AG04450 (cell line): Measurements from ENCODE around the gene PGA4. TPM values are rescaled to one million over a fixed set of nuclear protein-coding genes. Genes with fewer than 3 reads are reported as not detected.

ENCODE experiments used
- CTCF ChIA-PET: fragments of 300-600, 350-600 bp; formaldehyde crosslinking; extraction: SDS; loops from one replicate; lab custom pipeline; 2022; ENCODE audit warnings: antibody characterized with exemption, inconsistent platforms; lab: Charles Lee
- POLR2A ChIA-PET: fragments of 350-600 bp; formaldehyde crosslinking; extraction: SDS; loops from one replicate; lab custom pipeline; 2021; ENCODE audit warnings: antibody characterized with exemption, inconsistent platforms; lab: Yijun Ruan, JAX
- DNase-seq: peaks from one replicate; pipeline ENCODE4 v3.0.0-alpha.2; 2011; ENCODE audit warnings: low read depth, low spot score
- H3K27ac ChIP-seq: one replicate; pipeline ENCODE4 v1.5.1; 2012; ENCODE audit warnings: low read depth, low read length, control low read depth
- H3K27me3 ChIP-seq: one replicate; pipeline ENCODE4 v1.6.0; 2012; ENCODE audit warnings: low read length; ENCODE audit not compliant: control insufficient read depth, insufficient read depth
- H3K4me3 ChIP-seq: 2 replicates; pipeline ENCODE4 v1.5.1; 2011; ENCODE audit warnings: mild to moderate bottlenecking, low read depth, low read length, control low read depth
- H3K9me3 ChIP-seq: 2 replicates; pipeline ENCODE4 v1.5.1; 2012; ENCODE audit warnings: low read length; ENCODE audit not compliant: control insufficient read depth, insufficient read depth
- polyA plus RNA-seq: library from polyadenylated mRNA; depleted of rRNA; stranded (reverse); fragments of >200 nt; gene quantifications from 2 replicates; pipeline ENCODE4 v1.2.3, GENCODE V29; 2011
- TF ChIP-seq, protein P1 (sequence below): IDR thresholded peaks from 2 replicates; pipeline ENCODE4 v1.5.1; 2011; ENCODE audit warnings: low read depth, low read length, control low read depth, inconsistent platforms

Gene PGA4
- polyA plus RNA-seq, 1 experiment: 0.82 TPM

DNA sequence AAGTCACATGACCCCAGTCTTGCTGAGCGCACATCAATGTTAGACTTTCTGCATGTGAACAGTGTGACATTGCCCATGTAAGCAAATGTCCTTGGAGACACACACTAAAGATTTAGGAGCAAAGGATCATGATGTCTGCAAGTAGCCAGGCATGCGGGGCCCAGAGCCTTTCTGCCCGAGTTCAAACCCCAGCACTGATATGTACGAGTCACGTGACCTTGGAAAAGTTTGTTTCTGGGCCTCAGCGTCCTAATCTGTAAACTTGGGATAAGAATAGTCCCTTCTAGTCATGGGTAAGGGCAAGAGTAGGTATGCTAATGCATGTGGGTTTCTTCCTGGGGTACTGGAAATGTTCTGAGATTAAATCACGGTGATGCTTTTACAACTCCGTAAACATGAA is 35.6 kb upstream of the PGA4 start:
- no peak for DNase-seq
- Histone ChIP-seq H3K27ac (no peak overlapping the region), H3K27me3 (peaks cover 2% of the 10 kb centered on the region), H3K9me3 (no peaks in the 10 kb centered on the region), H3K4me3 (no peak overlapping the region)
- TF ChIP-seq, protein P1, sequence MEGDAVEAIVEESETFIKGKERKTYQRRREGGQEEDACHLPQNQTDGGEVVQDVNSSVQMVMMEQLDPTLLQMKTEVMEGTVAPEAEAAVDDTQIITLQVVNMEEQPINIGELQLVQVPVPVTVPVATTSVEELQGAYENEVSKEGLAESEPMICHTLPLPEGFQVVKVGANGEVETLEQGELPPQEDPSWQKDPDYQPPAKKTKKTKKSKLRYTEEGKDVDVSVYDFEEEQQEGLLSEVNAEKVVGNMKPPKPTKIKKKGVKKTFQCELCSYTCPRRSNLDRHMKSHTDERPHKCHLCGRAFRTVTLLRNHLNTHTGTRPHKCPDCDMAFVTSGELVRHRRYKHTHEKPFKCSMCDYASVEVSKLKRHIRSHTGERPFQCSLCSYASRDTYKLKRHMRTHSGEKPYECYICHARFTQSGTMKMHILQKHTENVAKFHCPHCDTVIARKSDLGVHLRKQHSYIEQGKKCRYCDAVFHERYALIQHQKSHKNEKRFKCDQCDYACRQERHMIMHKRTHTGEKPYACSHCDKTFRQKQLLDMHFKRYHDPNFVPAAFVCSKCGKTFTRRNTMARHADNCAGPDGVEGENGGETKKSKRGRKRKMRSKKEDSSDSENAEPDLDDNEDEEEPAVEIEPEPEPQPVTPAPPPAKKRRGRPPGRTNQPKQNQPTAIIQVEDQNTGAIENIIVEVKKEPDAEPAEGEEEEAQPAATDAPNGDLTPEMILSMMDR: no peak
- CTCF ChIA-PET: interaction anchor here (0.7 to 3.2 kb wide), 14 partner anchors 15 to 776 kb away, joined by 3 to 37 read pairs (median 6); no protein-coding TSS in a partner anchor
- POLR2A ChIA-PET: no interaction called here

DNA sequence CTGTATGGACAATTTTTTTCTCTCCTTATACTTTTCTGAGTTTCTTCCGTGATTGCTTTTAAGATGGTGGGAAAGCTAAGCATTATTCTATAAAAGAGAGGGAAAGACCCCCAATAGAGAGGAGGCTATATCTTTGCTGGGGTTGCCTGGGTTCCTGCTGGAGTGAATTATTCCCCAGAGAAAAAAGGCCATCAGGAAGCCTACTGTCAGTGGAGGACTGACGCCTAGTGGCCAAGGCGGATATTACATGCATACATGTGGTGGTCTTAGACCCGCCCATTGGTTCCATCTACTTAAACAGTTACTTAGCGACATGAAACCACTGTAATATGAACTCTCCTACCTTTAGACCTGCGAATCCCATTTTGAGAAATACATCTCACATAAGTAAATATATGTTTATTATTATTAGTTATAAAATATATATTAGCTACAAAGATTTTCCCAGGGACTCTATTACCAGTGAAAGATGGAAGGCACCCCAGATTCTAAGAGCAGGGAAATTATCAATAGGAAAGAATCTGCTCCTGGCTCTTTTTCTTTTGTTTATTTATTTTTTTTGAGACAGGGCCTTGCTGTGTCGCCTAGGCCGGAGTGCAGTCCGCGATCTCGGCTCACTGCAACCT is 34.5 kb upstream of the PGA4 start:
- ChIA-PET CTCF (interaction anchor here (0.6 to 3.2 kb wide), 35 partner anchors 8 to 412 kb away, joined by 3 to 37 read pairs (median 4); partner anchors contain the start of gene TMEM109), POLR2A (no interaction called here)

DNA sequence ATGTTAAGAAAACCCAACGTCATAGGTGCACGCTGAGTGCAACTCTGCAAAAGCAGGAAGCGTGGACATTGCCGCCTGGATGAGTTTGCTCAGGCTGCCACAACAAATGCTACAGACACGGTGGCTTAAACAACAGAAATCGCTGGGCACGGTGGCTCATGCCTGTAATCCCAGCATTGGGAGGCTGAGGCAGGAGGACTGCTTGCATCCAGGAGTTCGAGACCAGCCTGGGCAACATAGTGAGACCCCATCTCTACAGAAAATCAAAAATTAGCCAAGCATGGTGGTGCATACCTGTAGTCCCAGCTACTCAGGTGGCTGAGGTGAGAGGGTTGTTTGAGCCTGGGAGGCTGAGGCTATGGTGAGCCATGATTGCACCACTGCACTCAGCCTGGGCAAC is 32.2 kb upstream of the PGA4 start:
- H3K27ac ChIP-seq: no peak overlapping the region
- TF ChIP-seq, protein P1: no peak
- ChIA-PET POLR2A (no interaction called here), CTCF (interaction anchor here (1.1 to 1.4 kb wide), 2 partner anchors 60 to 223 kb away, joined by 3 read pairs; no protein-coding TSS in a partner anchor)
- peaks cover 2% of the 10 kb centered on the region for H3K27me3 ChIP-seq
- no peak overlapping the region for H3K4me3 ChIP-seq
- H3K9me3 ChIP-seq: no peaks in the 10 kb centered on the region
- no peak for DNase-seq

More for the DNA sequence above, 34.5 kb upstream of the PGA4 start:
- H3K27me3 ChIP-seq: peaks cover 2% of the 10 kb centered on the region
- no peak overlapping the region for H3K4me3 ChIP-seq
- peak; percentile 61 for DNase-seq
- H3K9me3 ChIP-seq: no peaks in the 10 kb centered on the region
- TF ChIP-seq, protein P1: peak; percentile 97
- no peak overlapping the region for H3K27ac ChIP-seq

DNA sequence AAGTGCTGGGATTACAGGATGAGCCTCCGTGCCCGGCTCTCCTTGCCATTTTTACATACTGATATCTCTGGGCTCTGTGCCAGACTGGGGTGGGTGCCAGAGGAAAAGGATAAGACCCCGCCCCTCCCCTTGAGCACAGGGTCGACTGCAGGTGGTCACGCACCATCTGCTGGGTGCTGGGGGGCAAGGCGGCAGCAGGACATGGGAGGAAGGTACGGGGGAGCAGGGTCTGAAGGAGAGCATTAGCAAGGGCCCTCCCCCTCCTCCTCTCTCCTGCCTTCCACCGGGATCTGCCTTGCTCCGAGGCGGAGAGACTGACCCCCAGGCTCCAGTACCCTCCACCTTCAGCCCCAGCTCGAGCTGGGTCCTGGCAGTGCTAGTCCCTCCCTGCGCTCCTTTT is 28.6 kb upstream of the PGA4 start:
- TF ChIP-seq, protein P1: no peak
- no peak overlapping the region for H3K27ac ChIP-seq
- peaks cover 2% of the 10 kb centered on the region for H3K27me3 ChIP-seq
- no peak overlapping the region for H3K4me3 ChIP-seq
- no peak for DNase-seq
- no peaks in the 10 kb centered on the region for H3K9me3 ChIP-seq
- POLR2A ChIA-PET: no interaction called here
- CTCF ChIA-PET: no interaction called here

DNA sequence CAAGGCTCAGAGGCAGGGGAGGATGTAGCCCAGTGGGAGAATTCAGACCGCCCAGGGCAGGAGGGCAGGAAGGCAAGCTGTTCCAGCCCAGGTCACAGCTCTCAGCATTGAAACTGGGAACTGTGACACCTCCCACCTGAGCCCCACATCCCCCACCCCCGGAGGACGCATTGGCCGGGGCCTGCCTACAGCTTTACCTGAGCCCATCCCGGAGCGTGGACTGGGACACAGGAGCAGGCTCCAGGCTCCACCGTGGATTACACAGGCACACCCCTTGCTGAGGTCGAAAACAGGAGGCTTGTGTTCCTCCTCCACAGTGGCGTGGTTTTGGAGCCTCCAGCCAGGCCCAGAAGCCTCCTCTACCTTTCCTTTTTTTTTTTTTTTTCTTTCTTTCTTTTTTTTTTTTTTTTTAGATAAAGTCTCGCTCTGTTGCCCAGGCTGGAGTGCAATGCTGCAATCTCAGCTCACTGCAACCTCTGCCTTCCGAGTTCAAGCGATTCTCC is 27.9 kb upstream of the PGA4 start:
- H3K27ac ChIP-seq: no peak overlapping the region
- DNase-seq: no peak
- TF ChIP-seq, protein P1: no peak
- CTCF ChIA-PET: interaction anchor here (0.6 kb wide), 1 partner anchor 400 kb away, joined by 4 read pairs; no protein-coding TSS in a partner anchor
- H3K4me3 ChIP-seq: no peak overlapping the region
- no peaks in the 10 kb centered on the region for H3K27me3 ChIP-seq
- POLR2A ChIA-PET: no interaction called here
- no peaks in the 10 kb centered on the region for H3K9me3 ChIP-seq
